Measurements from ENCODE around the gene TPPP2. TPM values are rescaled to one million over a fixed set of nuclear protein-coding genes. Genes with fewer than 3 reads are reported as not detected.

TPPP2 gene
- total and polyA plus RNA-seq, 8 donors: 0.62 TPM; not detected in 7

DNA sequence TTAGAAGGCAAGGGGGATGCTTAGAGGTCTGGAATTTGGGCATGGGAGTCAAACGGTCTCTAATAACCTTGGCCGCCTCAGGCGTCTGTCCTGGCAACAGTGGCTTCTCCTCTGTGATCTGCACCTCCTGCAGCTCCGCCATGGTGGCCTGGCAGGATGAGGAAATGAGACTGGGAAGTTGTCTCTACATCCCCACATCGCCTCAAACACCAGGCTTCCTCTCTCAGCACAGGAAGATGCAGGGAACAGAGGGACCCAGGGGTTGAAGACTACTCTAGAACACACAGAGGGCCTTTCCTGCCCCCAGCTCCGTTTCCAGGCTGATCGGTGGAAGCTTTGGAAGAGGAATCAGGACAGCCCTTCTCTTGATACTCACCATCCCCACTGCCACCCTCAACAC, 6.8 kb upstream of the TPPP2 start:
- intact Hi-C loops (cut with DNase I; ENCODE audit: low total_unique reads): no loop called here
- no peaks in the 10 kb centered on the region for H3K9me3 ChIP-seq
- H3K27ac ChIP-seq: peak overlapping the region in 4 of 5 donors; percentile 82 to 91 (median 88)
- H3K4me3 ChIP-seq: peak overlapping the region; percentile 83 to 90 (median 86)
- DNase-seq: no peak
- WGBS, 5 donors: 44 to 68% (median 64%) methylated on average over 7 of the region's 7 CpGs
- no peak for TF ChIP-seq EP300 (IDR thresholded peaks at IDR 0.05)
- TF ChIP-seq, protein P1, sequence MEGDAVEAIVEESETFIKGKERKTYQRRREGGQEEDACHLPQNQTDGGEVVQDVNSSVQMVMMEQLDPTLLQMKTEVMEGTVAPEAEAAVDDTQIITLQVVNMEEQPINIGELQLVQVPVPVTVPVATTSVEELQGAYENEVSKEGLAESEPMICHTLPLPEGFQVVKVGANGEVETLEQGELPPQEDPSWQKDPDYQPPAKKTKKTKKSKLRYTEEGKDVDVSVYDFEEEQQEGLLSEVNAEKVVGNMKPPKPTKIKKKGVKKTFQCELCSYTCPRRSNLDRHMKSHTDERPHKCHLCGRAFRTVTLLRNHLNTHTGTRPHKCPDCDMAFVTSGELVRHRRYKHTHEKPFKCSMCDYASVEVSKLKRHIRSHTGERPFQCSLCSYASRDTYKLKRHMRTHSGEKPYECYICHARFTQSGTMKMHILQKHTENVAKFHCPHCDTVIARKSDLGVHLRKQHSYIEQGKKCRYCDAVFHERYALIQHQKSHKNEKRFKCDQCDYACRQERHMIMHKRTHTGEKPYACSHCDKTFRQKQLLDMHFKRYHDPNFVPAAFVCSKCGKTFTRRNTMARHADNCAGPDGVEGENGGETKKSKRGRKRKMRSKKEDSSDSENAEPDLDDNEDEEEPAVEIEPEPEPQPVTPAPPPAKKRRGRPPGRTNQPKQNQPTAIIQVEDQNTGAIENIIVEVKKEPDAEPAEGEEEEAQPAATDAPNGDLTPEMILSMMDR (IDR thresholded peaks at IDR 0.05): no peak
- TF ChIP-seq POLR2AphosphoS5 (IDR thresholded peaks at IDR 0.05): no peak
- TF ChIP-seq POLR2A (IDR thresholded peaks at IDR 0.05): no peak
- peaks cover 12 to 63% (median 39%) of the 10 kb centered on the region in 4 donors for H3K4me1 ChIP-seq
- H3K27me3 ChIP-seq: peaks cover 0 to 14% (median 0%) of the 10 kb centered on the region in 3 donors
- H3K36me3 ChIP-seq: peaks cover 28 to 43% (median 41%) of the 10 kb centered on the region in 4 donors

DNA sequence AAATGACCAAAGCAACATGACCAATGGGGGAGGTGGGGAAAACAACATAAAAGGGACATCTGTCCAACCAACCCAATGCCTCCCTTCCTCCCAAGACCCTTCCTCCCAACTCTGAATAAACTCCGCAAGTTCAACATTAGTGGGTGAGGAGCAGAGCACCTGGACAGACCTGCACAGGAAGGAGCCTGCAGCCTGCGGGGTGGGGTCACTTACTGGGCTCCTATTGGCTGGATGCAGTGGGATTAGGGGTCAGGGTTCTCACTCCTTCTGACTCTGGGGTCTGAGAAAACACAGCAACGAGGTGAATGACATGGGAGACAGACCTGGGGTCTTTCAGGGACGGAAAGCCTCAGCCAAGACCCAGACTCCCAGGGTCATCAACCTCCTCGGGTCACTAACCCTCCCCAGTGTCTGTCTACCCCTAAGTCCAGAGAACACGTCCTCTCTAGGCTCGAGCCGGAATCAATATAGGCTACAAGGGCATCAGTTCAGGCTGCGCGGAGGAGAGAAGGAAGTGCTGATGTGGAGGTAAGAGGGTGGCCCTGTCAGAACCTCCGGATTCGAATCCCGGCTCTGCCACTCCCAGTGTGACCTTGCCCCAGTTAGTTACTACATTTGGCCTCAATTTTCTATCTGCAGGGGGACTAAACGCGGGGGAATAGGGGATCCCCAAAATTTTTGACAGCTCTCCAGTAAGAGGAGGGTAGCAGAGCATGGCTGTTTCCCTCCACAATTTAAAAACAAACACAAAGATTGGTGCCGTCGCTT, 6.0 kb upstream of the TPPP2 start:
- intact Hi-C loops (cut with DNase I; ENCODE audit: low total_unique reads): no loop called here
- Histone ChIP-seq H3K4me3 (peak overlapping the region; percentile 83 to 90 (median 86)), H3K4me1 (peaks cover 12 to 63% (median 39%) of the 10 kb centered on the region in 4 donors), H3K9me3 (no peaks in the 10 kb centered on the region), H3K36me3 (peaks cover 26 to 35% (median 33%) of the 10 kb centered on the region in 4 donors), H3K27ac (peak overlapping the region; percentile 65 to 91 (median 86)), H3K27me3 (peaks cover 0 to 14% (median 0%) of the 10 kb centered on the region in 3 donors)
- TF ChIP-seq, protein P1 (IDR thresholded peaks at IDR 0.05): no peak
- TF ChIP-seq EP300 (IDR thresholded peaks at IDR 0.05): no peak
- TF ChIP-seq POLR2A (IDR thresholded peaks at IDR 0.05): no peak
- no peak for TF ChIP-seq POLR2AphosphoS5 (IDR thresholded peaks at IDR 0.05)
- 14 to 20% (median 16%) methylated on average over 17 of the region's 17 CpGs for WGBS, 5 donors
- peak; percentile 35 to 55 for DNase-seq

GRCh38 chr14:21024585-21025370, 5.2 kb upstream of the TPPP2 start, which contains the start of gene NDRG2:
TSS of gene NDRG2 (minus strand) at chr14:21025061. CDS start at chr14:21023315, 1,746 bp downstream.
- peak within 1 kb of the TSS; percentile 83 to 90 (median 86) for H3K4me3 ChIP-seq
- TF ChIP-seq POLR2A (IDR thresholded peaks at IDR 0.05) (no peak), POLR2AphosphoS5 (IDR thresholded peaks at IDR 0.05) (peak in 1 of 3 donors; percentile 48)
- intact Hi-C loops (cut with DNase I; ENCODE audit: low total_unique reads): no loop called here
- 0 to 1% (median 1%) methylated on average over 16 to 72 of the region's 72 CpGs for WGBS, 5 donors
- H3K4me1 ChIP-seq: peaks cover 12 to 63% (median 39%) of the 10 kb centered on the region in 4 donors
- peaks cover 0 to 14% (median 0%) of the 10 kb centered on the region in 3 donors for H3K27me3 ChIP-seq
- DNase-seq: peak; percentile 90 to 95
- peak within 1 kb of the TSS; percentile 75 to 91 (median 86) for H3K27ac ChIP-seq
- H3K9me3 ChIP-seq: no peaks in the 10 kb centered on the region
- peaks cover 18 to 27% (median 25%) of the 10 kb centered on the region in 4 donors for H3K36me3 ChIP-seq

- whole genome bisulfite sequencing, 5 donors: 7 to 17% (median 10%) methylated on average over 44 to 58 of the region's 58 CpGs
- no peak for TF ChIP-seq POLR2A (IDR thresholded peaks at IDR 0.05)
- TF ChIP-seq POLR2AphosphoS5 (IDR thresholded peaks at IDR 0.05): no peak
- TF ChIP-seq, protein P1 (IDR thresholded peaks at IDR 0.05): no peak
- TF ChIP-seq EP300 (IDR thresholded peaks at IDR 0.05): no peak
- peaks cover 12 to 60% (median 39%) of the 10 kb centered on the region in 4 donors for H3K4me1 ChIP-seq
- H3K27ac ChIP-seq: peak overlapping the region; percentile 75 to 91 (median 86)
- H3K4me3 ChIP-seq: peak overlapping the region; percentile 83 to 90 (median 86)
- no peaks in the 10 kb centered on the region for H3K9me3 ChIP-seq
- DNase-seq: peak; percentile 35 to 79
- intact Hi-C loops (cut with DNase I; ENCODE audit: low total_unique reads): no loop called here
- peaks cover 9 to 19% (median 16%) of the 10 kb centered on the region in 4 donors for H3K36me3 ChIP-seq
- peaks cover 0 to 14% (median 0%) of the 10 kb centered on the region in 3 donors for H3K27me3 ChIP-seq
These were observed 4.4 kb upstream of the TPPP2 start for GRCh38 chr14:21025371-21026273.
